Liver (tissue), 3 donors: ENCODE results near the gene ATP1B1.

ENCODE experiments used
- GABPA ChIP-seq, 2 donors: IDR thresholded peaks in 1 of 2; conservative IDR thresholded peaks in 1 of 2; 2 replicates each; pipeline ENCODE4 v1.6.1; 2016; ENCODE audit warnings: antibody characterized with exemption in 2 of 2, mild to moderate bottlenecking in 1 of 2, moderate library complexity in 1 of 2
- JUND ChIP-seq, 2 donors: IDR thresholded peaks; 2 replicates each; pipeline ENCODE4 v1.6.1; 2016; ENCODE audit warnings: antibody characterized with exemption in 2 of 2
- NR2F2 ChIP-seq: IDR thresholded peaks from 2 replicates; pipeline ENCODE4 v1.6.1; 2016; ENCODE audit warnings: antibody characterized with exemption
- RAD21 ChIP-seq, 2 donors: IDR thresholded peaks; 2 replicates each; pipeline ENCODE4 v1.6.1; 2016; ENCODE audit warnings: antibody characterized with exemption in 2 of 2, mild to moderate bottlenecking in 2 of 2
- REST ChIP-seq: IDR thresholded peaks from 2 replicates; pipeline ENCODE4 v1.6.1; 2016; ENCODE audit warnings: antibody characterized with exemption, mild to moderate bottlenecking
- TAF1 ChIP-seq: conservative IDR thresholded peaks from 2 replicates; pipeline ENCODE4 v1.6.1; 2016; ENCODE audit warnings: antibody characterized with exemption, mild to moderate bottlenecking
- YY1 ChIP-seq: IDR thresholded peaks from 2 replicates; pipeline ENCODE4 v1.6.1; 2016; ENCODE audit warnings: antibody characterized with exemption, mild to moderate bottlenecking
- TF ChIP-seq, protein P1 (sequence below): fragments of 150-350 bp; IDR thresholded peaks from 2 replicates; pipeline ENCODE4 v1.5.1; 2017; ENCODE audit warnings: improper control_type of control experiment, low read depth, low read length; ENCODE audit not compliant: missing input control
- TF ChIP-seq, protein P2 (sequence below): IDR thresholded peaks from 2 replicates; pipeline ENCODE4 v1.6.1; 2016; ENCODE audit warnings: antibody characterized with exemption
- TF ChIP-seq, protein P3 (sequence below): IDR thresholded peaks from 2 replicates; pipeline ENCODE4 v1.6.1; 2016; ENCODE audit warnings: antibody characterized with exemption
- donor health status: healthy.
- donor health status: healthy.

GRCh38 chr1:169085911-169086310 lies 20.6 kb upstream of the ATP1B1 start:
- TF ChIP-seq, protein P1, sequence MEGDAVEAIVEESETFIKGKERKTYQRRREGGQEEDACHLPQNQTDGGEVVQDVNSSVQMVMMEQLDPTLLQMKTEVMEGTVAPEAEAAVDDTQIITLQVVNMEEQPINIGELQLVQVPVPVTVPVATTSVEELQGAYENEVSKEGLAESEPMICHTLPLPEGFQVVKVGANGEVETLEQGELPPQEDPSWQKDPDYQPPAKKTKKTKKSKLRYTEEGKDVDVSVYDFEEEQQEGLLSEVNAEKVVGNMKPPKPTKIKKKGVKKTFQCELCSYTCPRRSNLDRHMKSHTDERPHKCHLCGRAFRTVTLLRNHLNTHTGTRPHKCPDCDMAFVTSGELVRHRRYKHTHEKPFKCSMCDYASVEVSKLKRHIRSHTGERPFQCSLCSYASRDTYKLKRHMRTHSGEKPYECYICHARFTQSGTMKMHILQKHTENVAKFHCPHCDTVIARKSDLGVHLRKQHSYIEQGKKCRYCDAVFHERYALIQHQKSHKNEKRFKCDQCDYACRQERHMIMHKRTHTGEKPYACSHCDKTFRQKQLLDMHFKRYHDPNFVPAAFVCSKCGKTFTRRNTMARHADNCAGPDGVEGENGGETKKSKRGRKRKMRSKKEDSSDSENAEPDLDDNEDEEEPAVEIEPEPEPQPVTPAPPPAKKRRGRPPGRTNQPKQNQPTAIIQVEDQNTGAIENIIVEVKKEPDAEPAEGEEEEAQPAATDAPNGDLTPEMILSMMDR: no peak
- TF ChIP-seq, protein P2, sequence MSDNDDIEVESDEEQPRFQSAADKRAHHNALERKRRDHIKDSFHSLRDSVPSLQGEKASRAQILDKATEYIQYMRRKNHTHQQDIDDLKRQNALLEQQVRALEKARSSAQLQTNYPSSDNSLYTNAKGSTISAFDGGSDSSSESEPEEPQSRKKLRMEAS: no peak
- no peak for TF ChIP-seq RAD21 (IDR thresholded peaks at IDR 0.05)
- no peak for TF ChIP-seq YY1
- TF ChIP-seq, protein P3, sequence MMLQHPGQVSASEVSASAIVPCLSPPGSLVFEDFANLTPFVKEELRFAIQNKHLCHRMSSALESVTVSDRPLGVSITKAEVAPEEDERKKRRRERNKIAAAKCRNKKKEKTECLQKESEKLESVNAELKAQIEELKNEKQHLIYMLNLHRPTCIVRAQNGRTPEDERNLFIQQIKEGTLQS: no peak
- TF ChIP-seq REST: no peak
- TF ChIP-seq NR2F2: no peak
- TF ChIP-seq TAF1: no peak
- TF ChIP-seq GABPA (IDR thresholded peaks at IDR 0.05 in 1 of 2, conservative IDR thresholded peaks at IDR 0.05 in 1 of 2): no peak
- no peak for TF ChIP-seq JUND (IDR thresholded peaks at IDR 0.05)
